Osteocyte (in vitro differentiated cells): ENCODE data around the gene PARD3B. TPM values are rescaled to one million over a fixed set of nuclear protein-coding genes. Genes with fewer than 3 reads are reported as not detected.

Experiments
- DNase-seq: peaks from one replicate; pipeline ENCODE4 v3.0.0; 2021; ENCODE audit warnings: mixed read lengths; ENCODE audit not compliant: unreplicated experiment; ENCODE audit errors: extremely low spot score
- H3K27ac Mint-ChIP-seq: one replicate; pipeline ENCODE4 v1.8.0; 2021; ENCODE audit warnings: mild to moderate bottlenecking, mixed read lengths; ENCODE audit not compliant: unreplicated experiment
- H3K27me3 Mint-ChIP-seq: one replicate; pipeline ENCODE4 v1.8.0; 2021; ENCODE audit warnings: mixed read lengths; ENCODE audit not compliant: unreplicated experiment
- H3K36me3 Mint-ChIP-seq: one replicate; pipeline ENCODE4 v1.8.0; 2021; ENCODE audit warnings: mixed read lengths; ENCODE audit not compliant: unreplicated experiment
- H3K4me1 Mint-ChIP-seq: one replicate; pipeline ENCODE4 v1.8.0; 2021; ENCODE audit warnings: mixed read lengths; ENCODE audit not compliant: unreplicated experiment
- H3K4me3 Mint-ChIP-seq: one replicate; pipeline ENCODE4 v1.8.0; 2021; ENCODE audit warnings: mild to moderate bottlenecking, moderate library complexity, mixed read lengths; ENCODE audit not compliant: unreplicated experiment
- H3K9me3 Mint-ChIP-seq: one replicate; pipeline ENCODE4 v1.8.0; 2021; ENCODE audit warnings: mixed read lengths; ENCODE audit not compliant: unreplicated experiment
- CTCF ChIP-seq: fragments of 200-600 bp; sonication (generic); IDR thresholded peaks from 2 replicates; pipeline ENCODE4 v1.5.0; 2021; ENCODE audit warnings: antibody characterized with exemption, mild to moderate bottlenecking, moderate library complexity
- total RNA-seq: library from RNA; stranded (reverse); gene quantifications from 2 replicates; pipeline ENCODE4 v1.2.1, GENCODE V29; 2021

PARD3B gene
- total RNA-seq, 1 donor from 2014 or later: 26.7 TPM

- no peak for TF ChIP-seq CTCF
- peaks cover 8% of the 10 kb centered on the region for H3K4me1 Mint-ChIP-seq
- H3K4me3 Mint-ChIP-seq: no peak overlapping the region
- no peaks in the 10 kb centered on the region for H3K9me3 Mint-ChIP-seq
- H3K36me3 Mint-ChIP-seq: no peaks in the 10 kb centered on the region
- H3K27me3 Mint-ChIP-seq: no peaks in the 10 kb centered on the region
- H3K27ac Mint-ChIP-seq: peak overlapping the region; percentile 28
- DNase-seq: no peak
Measured at GRCh38 chr2:204662956-204663355, 117.7 kb downstream of the PARD3B start.

DNA sequence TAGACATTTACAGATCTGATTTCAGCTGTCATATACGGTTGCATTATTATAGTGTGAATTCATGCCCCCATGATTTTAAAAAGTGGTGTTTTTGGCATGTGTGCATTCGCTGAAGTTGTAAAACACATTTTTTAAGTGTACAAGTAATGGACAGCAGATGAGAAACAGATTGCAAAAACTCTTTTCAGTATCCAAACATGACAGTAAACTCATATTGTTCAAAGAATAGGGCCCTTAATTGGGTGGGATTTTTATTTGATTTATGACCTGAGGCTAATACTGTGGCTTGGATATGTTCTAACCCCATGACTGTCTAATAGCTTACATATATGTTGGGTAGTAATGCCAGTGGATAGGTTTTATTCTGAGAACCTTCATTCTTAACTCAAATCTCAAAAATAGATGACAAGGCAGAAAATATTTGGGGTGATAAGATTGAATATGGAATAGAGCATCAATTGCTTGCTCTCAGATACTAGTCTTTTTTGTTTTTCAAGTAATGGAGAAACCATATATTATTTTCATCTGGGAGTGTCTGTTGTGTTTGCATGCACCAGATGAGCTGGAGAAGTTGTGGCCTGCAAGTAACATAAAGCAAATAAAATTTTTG lies 118.6 kb downstream of the PARD3B start:
- peak overlapping the region; percentile 28 for H3K27ac Mint-ChIP-seq
- no peaks in the 10 kb centered on the region for H3K9me3 Mint-ChIP-seq
- DNase-seq: no peak
- H3K4me1 Mint-ChIP-seq: peaks cover 8% of the 10 kb centered on the region
- H3K27me3 Mint-ChIP-seq: no peaks in the 10 kb centered on the region
- H3K36me3 Mint-ChIP-seq: peaks cover 4% of the 10 kb centered on the region
- no peak for TF ChIP-seq CTCF
- no peak overlapping the region for H3K4me3 Mint-ChIP-seq

DNA sequence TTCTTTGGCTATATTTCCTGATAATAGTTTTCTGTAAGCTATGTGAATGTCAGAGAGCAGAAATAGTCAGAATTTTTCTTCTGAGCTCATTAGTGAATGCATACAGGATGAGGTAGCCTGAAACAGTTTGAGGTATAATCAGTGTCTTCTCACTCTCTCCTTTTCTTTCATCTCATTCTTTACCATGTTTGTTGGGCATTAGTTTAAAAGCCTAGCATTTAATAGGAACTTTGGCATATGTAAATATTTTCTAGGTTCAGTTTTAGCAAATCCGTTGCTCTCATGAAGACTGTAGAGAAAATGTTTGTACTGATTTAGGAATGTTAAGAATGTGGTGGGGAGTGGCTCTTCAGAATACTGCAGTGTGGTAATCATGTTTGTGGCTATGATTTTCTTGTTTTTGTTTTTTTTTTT lies 119.4 kb downstream of the PARD3B start:
- Mint-ChIP-seq H3K4me1 (peaks cover 10% of the 10 kb centered on the region), H3K36me3 (peaks cover 5% of the 10 kb centered on the region), H3K9me3 (no peaks in the 10 kb centered on the region), H3K4me3 (peak overlapping the region; percentile 2), H3K27ac (no peak overlapping the region), H3K27me3 (no peaks in the 10 kb centered on the region)
- TF ChIP-seq CTCF: no peak
- no peak for DNase-seq

DNA sequence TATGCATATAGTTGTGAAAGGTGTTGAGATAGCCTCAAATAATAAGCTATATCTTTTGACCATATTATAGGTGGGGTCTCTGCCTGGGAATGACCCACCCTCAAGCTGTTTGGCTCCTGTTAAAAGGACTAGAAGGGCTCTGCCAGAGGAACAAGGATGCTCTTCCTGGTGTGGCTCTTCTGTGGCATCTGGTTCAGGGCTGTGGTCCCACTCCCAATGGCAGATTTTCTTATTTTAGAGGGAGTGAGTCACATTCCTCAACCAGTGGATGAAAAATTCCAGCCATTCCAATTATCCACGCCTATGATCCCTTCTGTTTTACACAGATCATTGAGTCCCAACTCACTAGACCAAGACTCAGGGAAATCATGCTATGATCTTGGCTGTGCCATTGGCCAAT lies 119.9 kb downstream of the PARD3B start:
- TF ChIP-seq CTCF: no peak
- peaks cover 5% of the 10 kb centered on the region for H3K36me3 Mint-ChIP-seq
- no peaks in the 10 kb centered on the region for H3K9me3 Mint-ChIP-seq
- no peak overlapping the region for H3K4me3 Mint-ChIP-seq
- no peak overlapping the region for H3K27ac Mint-ChIP-seq
- DNase-seq: no peak
- H3K4me1 Mint-ChIP-seq: peaks cover 12% of the 10 kb centered on the region
- H3K27me3 Mint-ChIP-seq: no peaks in the 10 kb centered on the region

DNA sequence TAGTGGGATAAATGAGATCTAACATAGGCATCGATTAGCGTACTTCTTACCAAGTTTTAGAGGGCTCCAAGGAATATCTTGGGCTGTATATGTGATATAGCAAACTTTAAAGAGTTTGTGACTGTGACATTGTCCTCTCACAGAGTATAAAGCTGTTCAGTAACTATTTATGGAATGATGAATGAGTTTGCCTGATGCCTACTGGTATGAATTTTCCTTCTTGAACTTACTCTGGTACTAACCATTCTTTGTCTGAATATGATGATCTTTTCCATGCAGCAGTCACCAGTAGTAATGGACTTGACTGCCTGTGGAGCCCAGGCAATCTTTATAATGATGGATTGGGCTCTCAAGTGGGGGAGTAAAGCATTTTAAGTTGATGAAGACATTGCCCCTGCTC lies 120.5 kb downstream of the PARD3B start:
- peaks cover 1% of the 10 kb centered on the region for H3K9me3 Mint-ChIP-seq
- no peak for DNase-seq
- H3K27me3 Mint-ChIP-seq: no peaks in the 10 kb centered on the region
- peaks cover 12% of the 10 kb centered on the region for H3K4me1 Mint-ChIP-seq
- H3K36me3 Mint-ChIP-seq: peaks cover 6% of the 10 kb centered on the region
- no peak overlapping the region for H3K4me3 Mint-ChIP-seq
- TF ChIP-seq CTCF: no peak
- H3K27ac Mint-ChIP-seq: no peak overlapping the region
